CD8-positive, alpha-beta memory T cell (primary cell): ENCODE results near the gene SST. TPM values are rescaled to one million over a fixed set of nuclear protein-coding genes. Genes with fewer than 3 reads are reported as not detected.

Source experiments
- CTCF ChIA-PET: fragments of 350-600 bp; sonication (Branson Sonifier 250); formaldehyde crosslinking; loops from one replicate; lab custom pipeline; 2021; ENCODE audit warnings: antibody characterized with exemption; lab: Charles Lee
- POLR2A ChIA-PET: fragments of 350-600 bp; sonication (Branson Sonifier 250); formaldehyde crosslinking; loops from one replicate; lab custom pipeline; 2021; ENCODE audit warnings: antibody characterized with exemption; lab: Charles Lee
- DNase-seq, 5 donors: peaks; one replicate each; pipeline versions ENCODE4 v3.0.0 to v3.0.0-alpha.2; 2020 to 2022; ENCODE audit warnings: mixed read lengths in 1 of 5
- H3K27ac ChIP-seq: one replicate; pipeline ENCODE4 v1.7.0; 2013; ENCODE audit warnings: low read depth, mild to moderate bottlenecking, low read length, moderate library complexity
- H3K27me3 ChIP-seq: 2 replicates; pipeline ENCODE4 v1.7.0; 2013; ENCODE audit warnings: low read length, mild to moderate bottlenecking; ENCODE audit not compliant: insufficient read depth, poor library complexity, severe bottlenecking
- H3K36me3 ChIP-seq: 2 replicates; pipeline ENCODE4 v1.7.0; 2013; ENCODE audit warnings: mild to moderate bottlenecking, low read length, moderate library complexity; ENCODE audit not compliant: insufficient read depth
- H3K4me1 ChIP-seq: 2 replicates; pipeline ENCODE4 v1.7.0; 2013; ENCODE audit warnings: mild to moderate bottlenecking, low read length, moderate library complexity; ENCODE audit not compliant: insufficient read depth
- H3K4me3 ChIP-seq: 2 replicates; pipeline ENCODE4 v1.7.0; 2013; ENCODE audit warnings: mild to moderate bottlenecking, low read length
- H3K9me3 ChIP-seq: 2 replicates; pipeline ENCODE4 v1.7.0; 2013; ENCODE audit warnings: mild to moderate bottlenecking, low read length
- H3K27ac Mint-ChIP-seq, 8 donors: one replicate each; pipeline ENCODE4 v1.8.0; 2020 to 2021; ENCODE audit warnings: mixed read lengths in 8 of 8, mild to moderate bottlenecking in 6 of 8, inconsistent platforms in 3 of 8, moderate library complexity in 3 of 8
- H3K27me3 Mint-ChIP-seq, 2 donors: one replicate each; pipeline ENCODE4 v1.8.0; 2020 to 2021; ENCODE audit warnings: mixed read lengths in 2 of 2, mild to moderate bottlenecking in 1 of 2, moderate library complexity in 1 of 2
- H3K36me3 Mint-ChIP-seq, 3 donors: one replicate each; pipeline ENCODE4 v1.8.0; 2020 to 2021; ENCODE audit warnings: mixed read lengths in 3 of 3, inconsistent platforms in 1 of 3, mild to moderate bottlenecking in 1 of 3
- H3K4me1 Mint-ChIP-seq, 3 donors: one replicate each; pipeline ENCODE4 v1.8.0; 2020 to 2021; ENCODE audit warnings: mixed read lengths in 3 of 3, inconsistent platforms in 1 of 3, mild to moderate bottlenecking in 1 of 3
- H3K4me3 Mint-ChIP-seq, 7 donors: one replicate each; pipeline ENCODE4 v1.8.0; 2020 to 2021; ENCODE audit warnings: mixed read lengths in 7 of 7, mild to moderate bottlenecking in 6 of 7, moderate library complexity in 4 of 7, inconsistent platforms in 2 of 7
- H3K9me3 Mint-ChIP-seq, 5 donors: one replicate each; pipeline ENCODE4 v1.8.0; 2020 to 2022; ENCODE audit warnings: mixed read lengths in 5 of 5, mild to moderate bottlenecking in 3 of 5, moderate library complexity in 2 of 5, inconsistent platforms in 1 of 5
- polyA plus RNA-seq: library from polyadenylated mRNA; unstranded; fragments of 300-500 nt; fragmentation: Illumina TruSeq; gene quantifications from one replicate; pipeline ENCODE4 v1.2.3, GENCODE V29; 2021
- total RNA-seq, 2 experiments: library from RNA; stranded (reverse); gene quantifications; one replicate each; pipeline ENCODE4 v1.2.3, GENCODE V29; 2021

SST gene
- total RNA-seq (not detected), polyA plus RNA-seq (not detected)

- ChIA-PET CTCF (interaction anchor here (3.7 to 6.9 kb wide), 2 partner anchors 11 to 351 kb away, joined by 16 to 46 read pairs; no protein-coding TSS in a partner anchor), POLR2A (no interaction called here)
- Mint-ChIP-seq H3K27me3 (peaks cover 35 to 79% of the 10 kb centered on the region in 2 donors), H3K4me1 (no peaks in the 10 kb centered on the region), H3K4me3 (no peak within 1 kb of the TSS), H3K27ac (no peak within 1 kb of the TSS), H3K36me3 (no peaks in the 10 kb centered on the region), H3K9me3 (no peaks in the 10 kb centered on the region)
- peaks cover 3% of the 10 kb centered on the region for H3K27me3 ChIP-seq
- H3K9me3 ChIP-seq = no peaks in the 10 kb centered on the region
- H3K4me3 ChIP-seq = no peak within 1 kb of the TSS
- DNase-seq = no peak
- H3K4me1 ChIP-seq = no peaks in the 10 kb centered on the region
- H3K36me3 ChIP-seq = no peaks in the 10 kb centered on the region
- H3K27ac ChIP-seq = no peak within 1 kb of the TSS
These were observed at the start of gene SST for GRCh38 chr3:187669675-187670504. TSS of gene SST (minus strand) at chr3:187670394. CDS start at chr3:187670291, 103 bp downstream.

GRCh38 chr3:187719628-187720336, 49.6 kb upstream of the SST start:
- no peaks in the 10 kb centered on the region for H3K9me3 Mint-ChIP-seq
- no peak overlapping the region for H3K4me3 Mint-ChIP-seq
- H3K36me3 Mint-ChIP-seq = peaks cover 6 to 43% (median 19%) of the 10 kb centered on the region in 3 donors
- DNase-seq = no peak
- Histone ChIP-seq H3K27me3 (no peaks in the 10 kb centered on the region), H3K36me3 (peaks cover 12% of the 10 kb centered on the region), H3K9me3 (no peaks in the 10 kb centered on the region), H3K27ac (no peak overlapping the region), H3K4me1 (no peaks in the 10 kb centered on the region), H3K4me3 (no peak overlapping the region)
- H3K27me3 Mint-ChIP-seq = no peaks in the 10 kb centered on the region
- no peak overlapping the region for H3K27ac Mint-ChIP-seq
- no peaks in the 10 kb centered on the region for H3K4me1 Mint-ChIP-seq
- ChIA-PET CTCF (interaction anchor here (0.5 to 3.4 kb wide), 4 partner anchors 20 to 1177 kb away, joined by 3 to 16 read pairs (median 9); no protein-coding TSS in a partner anchor), POLR2A (no interaction called here)

- no peak overlapping the region for H3K4me3 ChIP-seq
- Mint-ChIP-seq H3K27ac (no peak overlapping the region), H3K27me3 (no peaks in the 10 kb centered on the region), H3K36me3 (peaks cover 6 to 34% (median 12%) of the 10 kb centered on the region in 3 donors), H3K9me3 (no peaks in the 10 kb centered on the region), H3K4me3 (no peak overlapping the region), H3K4me1 (peaks cover 9% of the 10 kb centered on the region in 3 donors)
- H3K27ac ChIP-seq = no peak overlapping the region
- H3K9me3 ChIP-seq = no peaks in the 10 kb centered on the region
- no peak for DNase-seq
- H3K27me3 ChIP-seq = no peaks in the 10 kb centered on the region
- ChIA-PET POLR2A (interaction anchor here (0.5 kb wide), 1 partner anchor 27 kb away, joined by 3 read pairs; the partner anchor contains the start of gene BCL6), CTCF (interaction anchor here (1.1 to 3.4 kb wide), 2 partner anchors 21 to 401 kb away, joined by 3 to 16 read pairs; no protein-coding TSS in a partner anchor)
- H3K36me3 ChIP-seq = peaks cover 9% of the 10 kb centered on the region
- H3K4me1 ChIP-seq = peaks cover 5% of the 10 kb centered on the region
These were observed 48.6 kb upstream of the SST start for GRCh38 chr3:187718802-187719201.

GRCh38 chr3:187717572-187717971, 47.4 kb upstream of the SST start:
- Mint-ChIP-seq H3K27ac (no peak overlapping the region), H3K36me3 (peaks cover 0 to 21% (median 6%) of the 10 kb centered on the region in 3 donors), H3K27me3 (no peaks in the 10 kb centered on the region), H3K4me1 (peaks cover 13 to 17% (median 17%) of the 10 kb centered on the region in 3 donors), H3K9me3 (no peaks in the 10 kb centered on the region), H3K4me3 (no peak overlapping the region)
- ChIA-PET CTCF (interaction anchor here (3.0 to 6.1 kb wide), 2 partner anchors 38 to 399 kb away, joined by 14 to 79 read pairs; no protein-coding TSS in a partner anchor), POLR2A (no interaction called here)
- no peak for DNase-seq
- Histone ChIP-seq H3K36me3 (peaks cover 3% of the 10 kb centered on the region), H3K27ac (no peak overlapping the region), H3K9me3 (no peaks in the 10 kb centered on the region), H3K4me3 (no peak overlapping the region), H3K4me1 (peaks cover 6% of the 10 kb centered on the region), H3K27me3 (no peaks in the 10 kb centered on the region)

- Histone ChIP-seq H3K9me3 (no peaks in the 10 kb centered on the region), H3K4me1 (peaks cover 6% of the 10 kb centered on the region), H3K36me3 (no peaks in the 10 kb centered on the region), H3K27me3 (no peaks in the 10 kb centered on the region), H3K4me3 (no peak overlapping the region), H3K27ac (no peak overlapping the region)
- H3K27me3 Mint-ChIP-seq = no peaks in the 10 kb centered on the region
- no peaks in the 10 kb centered on the region for H3K36me3 Mint-ChIP-seq
- ChIA-PET CTCF (interaction anchor here (1.0 to 6.1 kb wide), 15 partner anchors 10 to 1326 kb away, joined by 3 to 79 read pairs (median 4); partner anchors contain the start of gene RTP2), POLR2A (no interaction called here)
- H3K4me3 Mint-ChIP-seq = peak overlapping the region in 1 of 7 donors; percentile 57
- peak; percentile 47 to 79 (median 61) for DNase-seq
- peaks cover 13 to 17% (median 17%) of the 10 kb centered on the region in 3 donors for H3K4me1 Mint-ChIP-seq
- H3K27ac Mint-ChIP-seq = peak overlapping the region in 5 of 8 donors; percentile 2 to 72 (median 10)
- H3K9me3 Mint-ChIP-seq = no peaks in the 10 kb centered on the region
These were observed 44.3 kb upstream of the SST start for GRCh38 chr3:187714404-187714979.

GRCh38 chr3:187713504-187713903, 43.3 kb upstream of the SST start:
- peaks cover 13 to 17% (median 17%) of the 10 kb centered on the region in 3 donors for H3K4me1 Mint-ChIP-seq
- H3K27ac Mint-ChIP-seq = peak overlapping the region in 5 of 8 donors; percentile 15 to 70 (median 35)
- no peaks in the 10 kb centered on the region for H3K36me3 Mint-ChIP-seq

GRCh38 chr3:187709155-187709554, 39.0 kb upstream of the SST start:
- H3K4me1 ChIP-seq = peaks cover 5% of the 10 kb centered on the region
- Mint-ChIP-seq H3K4me3 (no peak overlapping the region), H3K27ac (no peak overlapping the region), H3K36me3 (no peaks in the 10 kb centered on the region), H3K9me3 (no peaks in the 10 kb centered on the region), H3K27me3 (no peaks in the 10 kb centered on the region), H3K4me1 (peaks cover 10 to 12% (median 11%) of the 10 kb centered on the region in 3 donors)
- no peaks in the 10 kb centered on the region for H3K36me3 ChIP-seq
- H3K9me3 ChIP-seq = no peaks in the 10 kb centered on the region
- no peaks in the 10 kb centered on the region for H3K27me3 ChIP-seq
- no peak for DNase-seq
- no peak overlapping the region for H3K27ac ChIP-seq
- POLR2A ChIA-PET = no interaction called here
- no peak overlapping the region for H3K4me3 ChIP-seq
- CTCF ChIA-PET = interaction anchor here (1.0 kb wide), 1 partner anchor 25 kb away, joined by 4 read pairs; no protein-coding TSS in a partner anchor

More at GRCh38 chr3:187713504-187713903, 43.3 kb upstream of the SST start:
- H3K9me3 ChIP-seq = no peaks in the 10 kb centered on the region
- CTCF ChIA-PET = interaction anchor here (1.0 to 6.1 kb wide), 7 partner anchors 12 to 395 kb away, joined by 3 to 79 read pairs (median 6); partner anchors contain the start of gene RTP2
- H3K4me3 Mint-ChIP-seq = peak overlapping the region in 3 of 7 donors; percentile 6 to 72 (median 47)
- no peak overlapping the region for H3K27ac ChIP-seq
- POLR2A ChIA-PET = no interaction called here
- no peaks in the 10 kb centered on the region for H3K36me3 ChIP-seq
- H3K27me3 ChIP-seq = no peaks in the 10 kb centered on the region
- peak in 2 of 5 donors; percentile 10 to 32 for DNase-seq
- no peaks in the 10 kb centered on the region for H3K9me3 Mint-ChIP-seq
- no peaks in the 10 kb centered on the region for H3K27me3 Mint-ChIP-seq
- no peak overlapping the region for H3K4me3 ChIP-seq
- peaks cover 6% of the 10 kb centered on the region for H3K4me1 ChIP-seq
